ENCODE data around the gene CEP20.

DNA sequence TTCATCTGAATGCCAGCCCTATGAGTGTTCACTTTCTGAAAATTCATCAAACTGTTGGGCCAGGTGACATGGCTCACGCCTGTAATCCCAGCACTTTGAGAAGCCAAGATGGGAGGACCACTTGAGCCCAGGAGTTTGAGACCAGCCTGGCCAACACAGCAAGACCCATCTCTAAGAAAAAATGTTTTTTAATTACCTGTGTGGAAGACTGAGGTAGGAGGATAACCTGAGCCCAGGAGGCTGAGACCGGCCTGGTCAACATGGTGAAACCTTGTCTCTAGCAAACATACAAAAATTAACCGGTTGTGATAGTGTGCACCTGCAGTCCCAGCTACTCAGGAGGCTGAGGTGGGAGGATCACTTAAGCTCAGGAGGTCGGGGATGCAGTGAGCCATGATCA, 41.9 kb downstream of the CEP20 start:
- TF ChIP-seq, protein P1, sequence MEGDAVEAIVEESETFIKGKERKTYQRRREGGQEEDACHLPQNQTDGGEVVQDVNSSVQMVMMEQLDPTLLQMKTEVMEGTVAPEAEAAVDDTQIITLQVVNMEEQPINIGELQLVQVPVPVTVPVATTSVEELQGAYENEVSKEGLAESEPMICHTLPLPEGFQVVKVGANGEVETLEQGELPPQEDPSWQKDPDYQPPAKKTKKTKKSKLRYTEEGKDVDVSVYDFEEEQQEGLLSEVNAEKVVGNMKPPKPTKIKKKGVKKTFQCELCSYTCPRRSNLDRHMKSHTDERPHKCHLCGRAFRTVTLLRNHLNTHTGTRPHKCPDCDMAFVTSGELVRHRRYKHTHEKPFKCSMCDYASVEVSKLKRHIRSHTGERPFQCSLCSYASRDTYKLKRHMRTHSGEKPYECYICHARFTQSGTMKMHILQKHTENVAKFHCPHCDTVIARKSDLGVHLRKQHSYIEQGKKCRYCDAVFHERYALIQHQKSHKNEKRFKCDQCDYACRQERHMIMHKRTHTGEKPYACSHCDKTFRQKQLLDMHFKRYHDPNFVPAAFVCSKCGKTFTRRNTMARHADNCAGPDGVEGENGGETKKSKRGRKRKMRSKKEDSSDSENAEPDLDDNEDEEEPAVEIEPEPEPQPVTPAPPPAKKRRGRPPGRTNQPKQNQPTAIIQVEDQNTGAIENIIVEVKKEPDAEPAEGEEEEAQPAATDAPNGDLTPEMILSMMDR (IDR thresholded peaks at IDR 0.05; ENCODE audit: low read length): no peak
- TF ChIP-seq EZH2 (optimal IDR thresholded peaks at IDR 0.05; ENCODE audit: low read depth, low read length): no peak

Measured in MM.1S (cell line).